HG02981 (cell line): ENCODE measurements around the gene USP43.
"Not testable (repeated sequence)": the region's sequence is repeated elsewhere in the genome, so short reads cannot be mapped to it uniquely, and the experiment has no call there.

Experiments
- ATAC-seq: cut with Tn5 transposase; IDR thresholded peaks from one replicate; pipeline ENCODE4 v1.9.1; 2021; ENCODE audit warnings: mild to moderate bottlenecking, moderate library complexity; ENCODE audit not compliant: unreplicated experiment

The USP43 gene, protein sequence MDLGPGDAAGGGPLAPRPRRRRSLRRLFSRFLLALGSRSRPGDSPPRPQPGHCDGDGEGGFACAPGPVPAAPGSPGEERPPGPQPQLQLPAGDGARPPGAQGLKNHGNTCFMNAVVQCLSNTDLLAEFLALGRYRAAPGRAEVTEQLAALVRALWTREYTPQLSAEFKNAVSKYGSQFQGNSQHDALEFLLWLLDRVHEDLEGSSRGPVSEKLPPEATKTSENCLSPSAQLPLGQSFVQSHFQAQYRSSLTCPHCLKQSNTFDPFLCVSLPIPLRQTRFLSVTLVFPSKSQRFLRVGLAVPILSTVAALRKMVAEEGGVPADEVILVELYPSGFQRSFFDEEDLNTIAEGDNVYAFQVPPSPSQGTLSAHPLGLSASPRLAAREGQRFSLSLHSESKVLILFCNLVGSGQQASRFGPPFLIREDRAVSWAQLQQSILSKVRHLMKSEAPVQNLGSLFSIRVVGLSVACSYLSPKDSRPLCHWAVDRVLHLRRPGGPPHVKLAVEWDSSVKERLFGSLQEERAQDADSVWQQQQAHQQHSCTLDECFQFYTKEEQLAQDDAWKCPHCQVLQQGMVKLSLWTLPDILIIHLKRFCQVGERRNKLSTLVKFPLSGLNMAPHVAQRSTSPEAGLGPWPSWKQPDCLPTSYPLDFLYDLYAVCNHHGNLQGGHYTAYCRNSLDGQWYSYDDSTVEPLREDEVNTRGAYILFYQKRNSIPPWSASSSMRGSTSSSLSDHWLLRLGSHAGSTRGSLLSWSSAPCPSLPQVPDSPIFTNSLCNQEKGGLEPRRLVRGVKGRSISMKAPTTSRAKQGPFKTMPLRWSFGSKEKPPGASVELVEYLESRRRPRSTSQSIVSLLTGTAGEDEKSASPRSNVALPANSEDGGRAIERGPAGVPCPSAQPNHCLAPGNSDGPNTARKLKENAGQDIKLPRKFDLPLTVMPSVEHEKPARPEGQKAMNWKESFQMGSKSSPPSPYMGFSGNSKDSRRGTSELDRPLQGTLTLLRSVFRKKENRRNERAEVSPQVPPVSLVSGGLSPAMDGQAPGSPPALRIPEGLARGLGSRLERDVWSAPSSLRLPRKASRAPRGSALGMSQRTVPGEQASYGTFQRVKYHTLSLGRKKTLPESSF

DNA sequence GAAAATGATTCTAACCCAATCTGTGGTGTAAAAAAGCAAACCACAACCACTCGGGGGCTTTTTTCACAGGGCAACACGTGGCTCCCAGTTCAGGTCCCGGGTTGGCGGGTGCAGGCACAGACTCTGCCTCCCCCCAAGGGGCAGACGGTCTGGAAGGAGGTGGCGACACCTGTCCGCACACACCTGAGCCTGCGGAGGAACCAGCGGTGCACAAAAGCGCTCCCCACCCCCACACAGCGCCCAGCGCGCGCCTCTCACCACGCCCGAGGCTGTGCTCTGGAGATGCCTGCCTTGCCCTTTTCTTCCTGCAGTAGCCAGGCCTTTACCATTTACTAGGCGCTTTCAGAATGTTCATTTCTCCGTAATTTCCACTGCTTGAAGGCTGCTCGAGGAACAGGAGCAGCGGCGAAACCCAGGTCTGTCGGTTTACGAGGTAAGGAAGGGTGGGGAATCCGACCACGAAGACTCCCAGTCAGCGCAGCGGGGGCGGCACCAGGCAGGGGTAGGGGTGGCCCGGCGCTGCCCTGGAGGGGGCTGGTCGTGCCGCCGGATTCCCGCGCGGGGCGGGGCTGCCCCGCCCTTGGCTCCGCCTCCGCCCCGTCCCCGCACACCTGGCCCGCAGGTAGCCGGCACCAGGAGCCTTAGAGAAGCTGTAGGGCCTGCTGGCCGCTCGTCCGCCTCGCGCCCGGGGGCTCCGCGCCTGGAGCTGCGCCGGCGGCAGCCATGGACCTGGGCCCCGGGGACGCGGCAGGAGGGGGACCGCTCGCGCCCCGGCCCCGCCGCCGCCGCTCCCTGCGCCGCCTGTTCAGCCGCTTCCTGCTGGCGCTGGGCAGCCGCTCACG, at the start of gene USP43:
Gene USP43, plus strand, starts transcription at position 608 of the 842 bp plus-strand sequence. Its CDS starts 116 bp downstream, at position 724.
- ATAC-seq, result no peak

DNA sequence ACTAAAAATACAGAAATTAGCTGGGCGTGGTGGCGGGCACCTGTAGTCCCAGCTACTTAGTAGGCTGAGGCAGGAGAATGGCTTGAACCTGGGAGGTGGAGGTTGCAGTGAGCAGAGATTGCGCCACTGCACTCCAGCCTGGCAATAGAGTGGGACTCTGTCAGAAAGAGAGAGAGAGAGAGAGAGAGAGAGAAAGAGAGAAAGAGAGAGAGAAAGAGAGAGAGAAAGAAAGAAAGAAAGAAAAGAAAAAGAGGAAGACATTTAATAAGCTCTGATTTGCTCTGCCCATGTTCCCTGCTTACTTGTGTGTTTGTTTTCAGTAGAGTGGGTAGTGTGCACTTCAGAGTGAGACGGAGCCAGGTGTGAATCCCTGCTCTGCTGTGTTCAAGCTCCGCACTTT, 47.7 kb upstream of the USP43 start:
- not testable (repeated sequence) for ATAC-seq

DNA sequence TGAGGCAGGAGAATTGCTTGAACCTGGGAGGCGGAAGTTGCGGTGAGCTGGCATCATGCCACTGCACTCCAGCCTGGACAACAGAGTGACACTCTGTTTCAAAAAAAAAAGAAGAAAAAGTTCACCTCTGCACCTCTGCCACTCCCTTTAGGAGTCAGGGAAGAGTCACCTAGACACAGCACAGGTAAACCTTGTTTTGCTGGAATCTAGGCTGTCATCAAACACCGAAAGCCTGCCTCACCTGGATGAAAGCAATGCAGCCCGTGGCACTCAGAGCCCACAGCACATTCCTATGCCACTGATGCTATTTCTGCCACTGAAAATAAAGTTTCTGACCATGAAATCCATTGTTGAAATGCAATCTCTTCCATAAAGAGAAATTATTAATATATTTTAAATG, 46.7 kb upstream of the USP43 start:
- no peak for ATAC-seq

DNA sequence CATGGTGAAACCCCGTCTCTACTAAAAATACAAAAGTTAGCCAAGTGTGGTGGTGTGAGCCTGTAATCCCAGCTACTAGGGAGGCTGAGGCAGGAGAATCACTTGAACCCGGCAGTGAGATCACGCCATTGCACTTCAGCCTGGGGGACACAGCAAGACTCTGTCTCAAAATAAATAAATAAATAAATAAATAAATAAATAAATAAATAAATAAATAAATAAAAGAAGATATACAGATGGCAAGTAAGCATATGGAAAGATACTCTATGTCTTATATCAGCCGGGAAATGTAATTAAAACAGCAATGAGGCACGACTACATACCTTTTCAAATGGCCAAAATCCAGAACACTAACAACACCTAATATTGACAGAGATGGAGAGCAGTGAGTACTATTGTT, 40.7 kb upstream of the USP43 start:
- ATAC-seq, result not testable (repeated sequence)

DNA sequence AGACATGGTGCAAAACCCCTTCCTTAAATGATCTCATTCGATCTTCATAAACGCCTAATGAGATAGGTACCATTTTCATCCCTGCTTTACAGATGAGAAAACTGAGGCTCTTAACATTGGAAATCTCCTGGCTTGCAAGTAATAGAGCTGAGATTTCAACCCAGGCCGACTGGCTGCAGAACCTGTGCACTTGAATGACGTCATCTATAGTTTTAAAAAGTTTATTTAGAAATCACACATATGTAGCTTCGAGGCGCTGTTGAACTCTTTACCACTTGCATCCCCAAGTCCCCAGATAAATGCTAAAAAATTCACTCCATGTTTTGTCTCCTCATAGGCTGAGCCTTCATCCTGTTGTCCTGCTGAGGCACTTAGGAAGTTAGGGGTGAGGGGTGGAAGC, 38.9 kb upstream of the USP43 start:
- no peak for ATAC-seq

DNA sequence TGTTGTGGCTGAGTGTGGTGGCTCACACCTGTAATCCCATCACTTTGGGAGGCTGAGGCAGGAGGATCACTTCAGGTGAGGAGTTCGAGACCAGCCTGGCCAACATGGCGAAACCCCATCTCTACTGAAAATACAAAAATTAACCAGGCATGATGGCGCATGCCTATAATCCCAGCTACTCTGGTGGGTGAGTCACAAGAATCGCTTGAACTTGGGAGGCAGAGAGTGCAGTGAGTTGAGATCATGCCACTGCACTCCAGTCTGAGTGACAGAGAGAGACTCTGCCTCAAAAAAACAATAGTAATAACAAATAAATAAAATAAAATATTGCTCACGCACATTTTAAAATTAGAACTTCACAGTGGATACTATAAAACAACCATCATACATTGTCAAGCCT, 38.3 kb upstream of the USP43 start:
- not testable (repeated sequence) for ATAC-seq

DNA sequence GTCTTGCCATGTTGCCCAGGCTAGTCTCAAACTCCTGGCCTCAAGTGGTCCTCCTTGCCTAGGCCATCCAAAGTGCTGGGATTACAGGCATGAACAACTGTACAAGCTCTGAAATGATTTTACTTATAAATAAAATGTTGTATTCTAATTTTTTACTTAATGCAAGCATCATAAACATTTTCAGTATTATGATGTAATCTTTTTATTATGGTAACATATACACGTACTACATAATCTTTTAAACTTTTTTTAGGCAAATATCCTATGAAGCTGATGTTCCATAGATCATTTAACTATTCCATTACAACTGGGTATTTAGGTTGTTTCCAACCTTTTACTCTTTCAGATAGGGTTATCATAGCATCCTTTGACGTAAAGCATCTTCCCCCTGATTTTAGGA, 33.8 kb upstream of the USP43 start:
- no peak for ATAC-seq

DNA sequence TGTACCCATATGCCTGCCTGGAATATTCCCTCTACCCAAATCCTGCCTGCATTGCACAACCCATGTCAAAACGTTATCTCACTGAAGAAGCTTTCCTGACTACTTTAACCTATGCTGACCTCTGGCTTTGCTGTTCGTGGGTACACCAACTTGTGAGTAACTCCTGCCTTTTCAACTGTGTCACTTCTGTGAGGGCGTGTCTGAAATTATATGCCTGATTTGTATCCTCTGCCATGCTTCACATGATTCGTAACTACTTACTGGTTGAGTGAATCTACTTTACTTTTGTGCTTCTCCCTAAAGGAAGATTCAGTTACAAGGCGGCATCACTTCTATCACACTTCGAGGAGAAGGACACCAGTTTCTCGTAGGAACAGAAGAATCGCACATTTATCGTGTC, 33.3 kb upstream of the USP43 start:
- ATAC-seq, result no peak

DNA sequence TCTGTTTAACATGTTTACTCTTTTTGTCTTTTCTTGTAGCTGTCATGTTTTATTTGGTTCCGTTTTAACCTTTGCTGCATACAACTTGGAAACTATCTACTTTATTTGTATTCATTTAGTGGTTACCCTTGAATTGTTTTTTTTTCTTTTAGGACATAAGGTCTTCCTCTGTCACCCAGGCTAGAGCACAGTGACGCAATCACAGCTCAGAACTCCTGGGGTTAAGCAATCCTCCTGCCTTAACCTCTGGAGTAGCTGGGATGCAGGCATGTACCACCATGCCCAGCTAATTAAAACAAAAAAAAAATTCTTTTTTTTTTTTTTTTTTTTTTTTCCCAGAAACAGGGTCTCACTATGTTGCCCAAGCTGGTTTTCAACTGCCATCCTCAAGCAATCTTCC, 29.8 kb upstream of the USP43 start:
- ATAC-seq, result no peak

DNA sequence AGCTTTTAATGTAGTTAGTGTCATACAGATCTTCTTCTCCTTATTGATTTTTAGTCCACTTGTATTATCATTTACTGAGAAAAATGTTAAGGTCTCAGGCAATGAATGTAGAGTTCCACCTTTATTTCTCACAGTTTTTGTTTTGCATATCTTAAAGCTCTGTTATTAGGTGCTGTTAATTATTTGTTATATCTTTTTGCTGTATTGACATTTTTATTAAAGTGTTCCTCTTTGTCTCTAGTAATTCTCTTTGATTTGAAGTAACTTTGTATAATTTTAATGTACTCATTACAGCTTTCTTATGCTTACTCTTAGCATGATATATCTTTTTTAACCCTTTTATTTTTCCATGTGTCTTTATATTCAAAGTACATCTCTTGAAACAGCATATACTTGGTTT, 22.4 kb upstream of the USP43 start:
- ATAC-seq, result no peak

DNA sequence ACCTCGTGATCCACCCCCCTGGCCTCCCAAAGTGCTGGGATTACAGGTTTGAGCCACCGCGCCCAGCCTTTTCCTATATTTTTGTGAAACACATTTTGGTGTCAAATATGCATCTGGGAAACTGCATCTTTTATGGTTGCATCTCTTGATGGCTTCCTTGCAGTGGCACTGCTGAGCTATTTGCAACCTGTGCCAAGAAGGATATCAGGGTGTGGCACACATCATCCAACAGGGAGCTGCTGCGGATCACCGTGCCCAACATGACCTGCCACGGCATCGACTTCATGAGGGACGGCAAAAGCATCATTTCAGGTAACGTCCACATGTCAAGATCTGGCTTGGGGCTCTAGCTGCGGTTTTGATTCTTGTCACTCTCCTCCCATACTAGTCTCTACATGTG, 16.8 kb upstream of the USP43 start:
- no peak for ATAC-seq

DNA sequence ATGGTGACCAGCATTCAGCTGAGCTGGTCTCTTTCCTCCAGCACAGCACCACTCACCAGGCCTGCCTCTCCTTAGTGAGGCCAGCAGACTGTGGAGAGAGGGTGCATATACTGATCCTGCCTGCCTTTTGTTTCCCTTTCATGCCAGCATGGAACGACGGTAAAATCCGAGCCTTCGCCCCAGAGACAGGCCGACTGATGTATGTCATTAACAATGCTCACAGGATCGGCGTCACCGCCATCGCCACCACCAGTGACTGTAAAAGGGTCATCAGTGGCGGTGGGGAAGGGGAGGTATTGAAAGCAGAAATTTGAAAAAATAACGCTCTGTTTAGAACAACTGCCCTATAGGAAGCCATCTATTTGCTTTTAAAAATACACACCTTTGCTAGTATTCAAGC, 12.6 kb upstream of the USP43 start:
- ATAC-seq, result no peak

DNA sequence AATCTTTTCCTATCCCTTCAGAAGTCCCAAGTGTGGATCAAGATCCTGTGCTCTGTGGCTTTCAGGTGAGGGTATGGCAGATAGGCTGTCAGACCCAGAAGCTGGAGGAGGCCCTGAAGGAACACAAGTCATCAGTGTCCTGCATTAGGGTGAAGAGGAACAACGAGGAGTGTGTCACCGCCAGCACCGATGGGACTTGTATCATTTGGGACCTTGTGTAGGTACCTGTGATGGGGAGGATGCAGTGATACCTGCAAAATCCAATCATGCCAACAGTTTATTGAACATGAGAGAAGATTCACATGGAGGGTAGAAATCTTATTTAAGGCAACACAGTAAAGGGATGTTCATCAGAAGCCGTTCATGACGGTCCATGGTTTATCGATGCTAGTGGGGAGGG, 10.0 kb upstream of the USP43 start:
- no peak for ATAC-seq

DNA sequence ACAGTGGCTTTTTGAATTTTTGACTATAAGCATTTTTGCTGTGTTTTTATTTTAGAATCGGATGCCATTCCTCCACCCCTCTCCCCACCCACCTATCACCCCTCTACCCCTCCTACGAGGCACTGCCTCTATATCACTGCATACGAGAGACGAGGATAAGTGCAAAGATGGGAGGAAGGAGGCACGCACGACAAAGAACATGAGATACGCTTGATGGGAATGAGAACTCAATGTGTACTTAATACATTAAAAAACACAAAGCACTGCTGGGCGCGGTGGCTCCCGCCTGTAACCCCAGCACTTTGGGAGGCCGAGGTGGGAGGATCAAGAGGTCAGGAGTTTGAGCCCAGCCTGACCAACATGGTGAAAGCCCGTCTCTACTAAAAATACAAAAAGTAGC, 8.8 kb upstream of the USP43 start:
- ATAC-seq, result no peak

DNA sequence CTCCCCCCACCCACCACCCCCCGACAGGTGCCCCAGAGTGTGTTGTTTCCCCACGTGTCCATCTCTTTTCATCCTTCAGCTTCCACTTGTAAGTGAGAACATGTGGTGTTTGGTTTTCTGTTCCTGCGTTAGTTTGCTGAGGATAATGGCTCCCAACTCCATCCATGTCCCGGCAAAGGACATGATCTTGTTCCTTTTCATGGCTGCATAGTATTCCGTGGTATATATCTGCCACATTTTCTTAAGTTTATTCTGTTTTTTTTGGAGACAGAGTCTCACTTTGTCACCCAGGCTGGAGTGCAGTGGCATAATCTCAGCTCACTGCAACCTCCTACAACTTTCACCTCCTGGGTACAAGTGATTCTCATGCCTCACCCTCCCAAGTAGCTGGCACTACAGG, 4.9 kb upstream of the USP43 start:
- ATAC-seq, result not testable (repeated sequence)

DNA sequence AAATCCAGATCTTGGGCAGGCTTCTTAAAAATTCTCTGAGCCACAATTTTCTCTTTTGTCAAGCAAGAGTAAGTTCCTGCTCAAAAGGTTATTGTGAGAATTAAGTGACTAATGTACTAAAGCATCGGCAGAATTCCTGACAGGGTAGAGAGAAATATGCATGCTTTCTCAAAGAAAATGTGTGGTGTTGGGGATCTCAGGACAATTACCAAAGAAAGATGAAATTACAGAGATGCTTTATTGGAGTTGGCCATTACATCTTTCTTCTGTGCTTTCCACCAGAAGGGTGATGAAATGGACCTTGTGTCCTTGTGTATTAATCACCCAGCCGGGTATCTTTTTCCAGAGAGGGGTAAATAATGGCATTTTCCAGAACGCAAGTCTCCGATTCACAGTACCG, 1.7 kb upstream of the USP43 start:
- ATAC-seq, result no peak

DNA sequence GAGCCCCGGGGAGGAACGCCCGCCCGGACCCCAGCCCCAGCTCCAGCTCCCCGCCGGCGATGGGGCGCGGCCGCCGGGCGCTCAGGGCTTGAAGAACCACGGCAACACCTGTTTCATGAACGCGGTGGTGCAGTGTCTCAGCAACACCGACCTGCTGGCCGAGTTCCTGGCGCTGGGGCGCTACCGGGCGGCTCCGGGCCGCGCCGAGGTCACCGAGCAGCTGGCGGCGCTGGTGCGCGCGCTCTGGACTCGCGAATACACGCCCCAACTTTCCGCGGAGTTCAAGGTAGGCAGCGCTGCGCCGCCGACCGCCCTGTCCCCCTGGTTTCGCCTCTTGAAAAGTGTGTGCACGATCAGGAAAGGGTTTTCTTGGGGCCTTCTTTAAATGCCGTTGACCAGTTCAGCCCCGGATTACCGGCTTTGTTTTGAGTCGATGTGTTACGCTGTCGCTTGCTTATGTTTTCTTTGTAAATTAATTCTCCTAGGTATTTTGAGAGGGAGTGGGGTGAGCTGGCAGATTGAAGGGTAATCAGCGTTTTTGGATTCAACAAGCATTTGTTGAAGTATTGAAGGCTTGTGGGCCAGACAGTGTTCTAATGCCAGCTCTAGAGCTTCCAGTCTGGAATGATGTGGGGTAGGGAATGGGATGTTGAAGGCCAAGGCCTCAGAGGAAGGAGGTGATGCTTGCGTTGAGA, 681 bp downstream of the USP43 start:
- no peak for ATAC-seq

DNA sequence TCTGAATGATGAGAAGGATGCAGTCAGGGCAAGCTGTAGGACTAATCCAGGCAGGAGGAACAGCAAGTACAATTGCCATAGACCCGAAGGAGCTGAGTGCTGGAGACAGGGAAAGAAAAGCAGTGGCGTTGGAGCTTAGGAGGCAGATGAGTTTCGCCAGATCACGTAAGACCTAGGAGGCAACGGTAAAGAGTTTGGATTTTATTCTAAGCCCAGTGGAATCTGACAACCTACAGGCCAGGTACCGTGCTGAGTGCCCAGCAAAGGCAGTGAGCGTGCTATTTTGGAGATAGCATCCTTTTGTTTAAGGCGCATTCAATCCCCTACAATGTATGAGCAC, 1.2 kb downstream of the USP43 start:
- no peak for ATAC-seq

DNA sequence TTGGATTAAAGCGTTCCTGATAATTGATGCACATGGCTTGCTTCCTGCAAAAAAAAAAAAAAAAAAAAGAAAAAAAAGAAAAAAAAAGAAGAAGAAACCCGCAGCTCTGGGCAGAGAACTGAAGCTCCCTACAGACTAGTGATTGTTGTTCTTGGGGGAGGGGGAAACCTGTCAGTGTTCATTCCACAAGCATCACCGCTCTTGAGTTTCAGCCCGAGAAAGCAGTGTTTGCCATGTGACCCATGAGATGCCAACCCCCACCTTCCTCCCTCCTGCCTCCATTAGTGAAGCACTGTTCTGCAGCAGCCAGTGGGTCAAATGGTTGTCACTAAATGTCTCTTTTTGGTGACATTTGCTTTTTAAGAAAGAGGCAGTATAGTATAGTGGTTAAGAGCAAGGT, 1.7 kb downstream of the USP43 start:
- ATAC-seq, result no peak

DNA sequence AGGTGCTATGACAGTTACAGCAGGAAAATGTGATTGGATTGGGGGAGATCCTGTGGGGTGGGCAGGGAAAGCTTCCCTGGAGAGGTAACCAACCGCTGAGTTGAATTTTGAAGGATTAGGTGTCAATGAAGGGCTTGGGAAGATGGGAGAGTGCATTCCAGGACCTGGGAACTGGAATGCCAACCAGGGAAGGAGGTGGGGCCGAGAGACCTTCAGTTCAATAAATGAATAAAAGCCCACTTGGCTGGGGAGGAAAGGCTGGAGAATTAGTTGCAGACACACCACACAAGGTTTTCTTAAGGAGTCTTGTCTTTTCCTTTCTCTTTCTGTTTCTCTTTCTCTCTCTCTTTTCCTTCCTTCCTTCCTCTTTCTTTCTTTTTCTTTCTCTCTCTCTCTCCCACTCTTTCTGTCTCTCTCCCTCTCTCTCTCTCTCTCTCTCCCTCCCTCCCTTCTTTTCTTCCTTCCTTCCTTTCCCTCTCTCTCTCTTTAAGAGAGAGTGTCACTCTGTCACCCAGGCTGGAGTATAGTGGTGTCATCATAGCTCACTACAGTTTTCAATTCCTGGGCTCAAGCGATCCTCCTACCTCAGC, 3.3 kb downstream of the USP43 start:
- ATAC-seq, result no peak
